Measurements from ENCODE around the gene COL4A3.
A peak's percentile ranks its signal among the peaks of the same experiment; 100 is the strongest.

Gene COL4A3

DNA sequence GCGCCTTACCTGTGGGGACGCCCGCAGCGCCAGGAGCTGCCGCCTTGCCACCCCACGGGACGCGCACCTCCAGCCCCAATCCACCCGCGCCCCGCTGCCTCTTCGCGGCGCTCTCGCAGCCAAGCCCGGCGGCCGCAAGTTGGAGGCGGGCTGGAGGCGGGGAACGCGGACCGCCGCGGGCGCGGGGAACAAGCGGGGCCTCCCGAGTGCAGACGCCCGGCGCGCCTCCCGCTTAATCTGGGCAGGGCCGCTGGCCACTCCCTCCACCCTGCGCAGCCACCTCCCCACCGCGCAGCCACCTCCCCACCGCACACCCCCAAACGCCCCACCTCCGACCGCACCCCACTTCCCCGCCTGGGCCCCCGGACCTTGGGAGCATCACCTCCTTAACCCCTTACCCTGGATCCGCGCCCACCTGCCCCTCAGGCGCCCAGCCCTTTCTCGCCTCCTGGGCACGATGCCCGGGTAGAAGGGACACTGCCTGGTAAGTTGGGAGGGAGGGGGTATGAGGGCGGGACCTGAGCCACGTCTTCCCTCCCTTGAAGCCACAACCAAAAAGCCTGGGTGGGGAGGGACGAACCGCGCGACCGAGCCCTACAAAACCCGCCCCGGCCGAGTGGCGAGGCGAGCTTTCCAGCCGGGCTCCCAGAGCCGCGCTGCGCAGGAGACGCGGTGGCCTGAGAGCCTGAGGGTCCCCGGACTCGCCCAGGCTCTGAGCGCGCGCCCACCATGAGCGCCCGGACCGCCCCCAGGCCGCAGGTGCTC lies at the start of gene COL4A3, which contains the start of gene COL4A4:
Gene COL4A3, plus strand, starts transcription at position 627 of the 765 bp plus-strand sequence. Its CDS starts 103 bp downstream, at position 730.
Gene COL4A4, minus strand, starts transcription at position 208 of the 765 bp plus-strand sequence. CDS start 16,722 bp downstream, outside the sequence.
- no peak for DNase-seq (ENCODE audit: low read depth)
- TF ChIP-seq, protein P1, sequence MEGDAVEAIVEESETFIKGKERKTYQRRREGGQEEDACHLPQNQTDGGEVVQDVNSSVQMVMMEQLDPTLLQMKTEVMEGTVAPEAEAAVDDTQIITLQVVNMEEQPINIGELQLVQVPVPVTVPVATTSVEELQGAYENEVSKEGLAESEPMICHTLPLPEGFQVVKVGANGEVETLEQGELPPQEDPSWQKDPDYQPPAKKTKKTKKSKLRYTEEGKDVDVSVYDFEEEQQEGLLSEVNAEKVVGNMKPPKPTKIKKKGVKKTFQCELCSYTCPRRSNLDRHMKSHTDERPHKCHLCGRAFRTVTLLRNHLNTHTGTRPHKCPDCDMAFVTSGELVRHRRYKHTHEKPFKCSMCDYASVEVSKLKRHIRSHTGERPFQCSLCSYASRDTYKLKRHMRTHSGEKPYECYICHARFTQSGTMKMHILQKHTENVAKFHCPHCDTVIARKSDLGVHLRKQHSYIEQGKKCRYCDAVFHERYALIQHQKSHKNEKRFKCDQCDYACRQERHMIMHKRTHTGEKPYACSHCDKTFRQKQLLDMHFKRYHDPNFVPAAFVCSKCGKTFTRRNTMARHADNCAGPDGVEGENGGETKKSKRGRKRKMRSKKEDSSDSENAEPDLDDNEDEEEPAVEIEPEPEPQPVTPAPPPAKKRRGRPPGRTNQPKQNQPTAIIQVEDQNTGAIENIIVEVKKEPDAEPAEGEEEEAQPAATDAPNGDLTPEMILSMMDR (IDR thresholded peaks at IDR 0.05; ENCODE audit: control insufficient read depth, insufficient read depth, low read depth, low read length, missing control alignments): no peak
- H3K4me3 ChIP-seq (ENCODE audit: control insufficient read depth, low read depth, low read length): peak within 1 kb of the TSS; percentile 46

GRCh38 chr2:227115761-227116160 lies 48.7 kb upstream of the COL4A3 start:
- peak; percentile 58 for DNase-seq (ENCODE audit: low read depth)
- TF ChIP-seq, protein P1 (IDR thresholded peaks at IDR 0.05; ENCODE audit: control insufficient read depth, insufficient read depth, low read depth, low read length, missing control alignments): no peak
- no peak overlapping the region for H3K4me3 ChIP-seq (ENCODE audit: control insufficient read depth, low read depth, low read length)

DNA sequence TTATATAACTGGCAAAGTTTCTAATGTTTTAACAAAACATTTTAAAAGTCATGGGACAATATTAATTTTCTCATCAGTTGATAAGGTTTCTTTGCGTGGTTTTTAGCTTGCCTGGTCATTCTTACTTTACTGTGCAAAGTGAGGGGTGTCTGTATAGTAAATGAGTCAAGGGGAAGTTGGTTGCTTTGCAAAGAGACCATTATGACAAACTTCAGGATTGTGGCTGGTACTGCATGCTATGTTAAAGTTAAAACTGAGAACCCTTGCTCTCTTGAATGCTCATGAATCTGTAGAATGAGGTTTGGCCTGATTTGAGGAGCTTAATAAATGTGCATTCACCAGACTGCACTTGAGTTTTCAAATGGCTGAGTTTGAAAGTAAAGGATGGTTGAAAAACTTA lies 47.4 kb upstream of the COL4A3 start:
- no peak overlapping the region for H3K4me3 ChIP-seq (ENCODE audit: control insufficient read depth, low read depth, low read length)
- TF ChIP-seq, protein P1 (IDR thresholded peaks at IDR 0.05; ENCODE audit: control insufficient read depth, insufficient read depth, low read depth, low read length, missing control alignments): no peak
- no peak for DNase-seq (ENCODE audit: low read depth)

DNA sequence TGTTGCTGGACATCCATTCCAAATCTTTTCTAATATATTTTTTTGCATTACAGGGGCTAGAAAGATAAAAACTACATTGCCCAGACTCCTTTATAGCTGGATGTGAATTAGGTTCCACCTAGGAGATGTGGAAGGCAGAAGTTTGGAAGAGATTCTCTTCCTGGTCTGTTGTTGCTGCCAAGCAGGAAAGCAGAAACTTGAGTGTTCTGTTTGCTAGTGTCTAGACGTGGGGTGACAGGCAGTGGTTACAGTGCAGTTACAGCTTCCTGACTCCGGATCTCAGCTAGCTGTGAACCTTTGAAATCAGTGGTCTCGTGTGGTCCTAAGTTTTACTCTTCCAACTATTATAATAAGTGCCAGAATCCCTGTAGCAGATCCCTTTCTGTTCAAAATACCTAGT lies 46.6 kb upstream of the COL4A3 start:
- DNase-seq (ENCODE audit: low read depth): no peak
- TF ChIP-seq, protein P1 (IDR thresholded peaks at IDR 0.05; ENCODE audit: control insufficient read depth, insufficient read depth, low read depth, low read length, missing control alignments): no peak
- no peak overlapping the region for H3K4me3 ChIP-seq (ENCODE audit: control insufficient read depth, low read depth, low read length)

- DNase-seq (ENCODE audit: low read depth): no peak
- TF ChIP-seq, protein P1 (IDR thresholded peaks at IDR 0.05; ENCODE audit: control insufficient read depth, insufficient read depth, low read depth, low read length, missing control alignments): no peak
- H3K4me3 ChIP-seq (ENCODE audit: control insufficient read depth, low read depth, low read length): no peak overlapping the region
Observed at GRCh38 chr2:227118353-227118752, 46.1 kb upstream of the COL4A3 start.

DNA sequence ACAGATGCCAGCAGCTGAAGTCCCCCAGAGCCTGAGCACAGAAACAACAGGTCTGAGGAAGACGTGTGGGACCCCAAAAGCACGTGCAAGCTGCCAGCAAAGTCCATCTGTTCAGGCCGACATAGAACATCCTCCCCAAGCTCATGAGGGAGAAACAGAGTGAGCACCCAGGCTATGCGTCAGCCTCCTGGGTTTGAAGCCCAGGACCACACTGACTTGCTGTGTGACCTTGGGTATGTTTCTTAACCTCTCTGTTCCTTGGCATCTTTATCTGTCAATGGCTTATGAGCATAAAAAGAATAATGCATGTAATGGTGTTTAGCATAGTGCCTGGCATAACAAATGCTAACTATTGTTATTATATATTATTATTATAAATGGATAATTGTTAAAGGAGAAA lies 40.7 kb upstream of the COL4A3 start:
- TF ChIP-seq, protein P1 (IDR thresholded peaks at IDR 0.05; ENCODE audit: control insufficient read depth, insufficient read depth, low read depth, low read length, missing control alignments): no peak
- DNase-seq (ENCODE audit: low read depth): no peak
- H3K4me3 ChIP-seq (ENCODE audit: control insufficient read depth, low read depth, low read length): no peak overlapping the region
